HCT116 (cell line): ENCODE results near the gene HNMT. TPM values are rescaled to one million over a fixed set of nuclear protein-coding genes. Genes with fewer than 3 reads are reported as not detected.
"Not testable (repeated sequence)": the region's sequence is repeated elsewhere in the genome, so short reads cannot be mapped to it uniquely, and the experiment has no call there.

ENCODE experiments used
- ATAC-seq: fragments of 200-7000 bp; cut with Tn5 transposase; 2 replicates; pipeline ENCODE4 v1.9.1; 2020; ENCODE audit warnings: mild to moderate bottlenecking, moderate library complexity
- BruUV-seq: library from RNA; stranded (reverse); fragments of 400-500 nt; replicated peaks from 2 replicates; lab custom pipeline; 2021; lab: Mats Ljungman, UMichigan
- CTCF ChIA-PET: fragments of 300-600 bp; sonication (Branson Sonifier 250); formaldehyde crosslinking; loops from one replicate; lab custom pipeline; 2021; ENCODE audit warnings: antibody characterized with exemption; lab: Charles Lee
- POLR2A ChIA-PET: fragments of 300-600, 350-600 bp; sonication (Branson Sonifier 250); formaldehyde crosslinking; loops from one replicate; lab custom pipeline; 2021; ENCODE audit warnings: antibody characterized with exemption; lab: Charles Lee
- RAD21 ChIA-PET, 2 experiments: fragments of 300-600 bp; sonication (Branson Sonifier 250); formaldehyde crosslinking; loops; one replicate each; lab custom pipeline; 2023; ENCODE audit warnings: low total read pairs in 2 of 2; ENCODE audit not compliant: uncharacterized antibody in 2 of 2, unreplicated experiment in 2 of 2, low non-redundant PET in 1 of 2; lab: Charles Lee
- DNase-seq: peaks from one replicate; pipeline ENCODE4 v3.0.0-alpha.2; 2010; ENCODE audit warnings: low read depth, low spot score
- H2AFZ ChIP-seq: fragments of 200-600 bp; shearing (Covaris generic), sonication (generic); 2 replicates; pipeline ENCODE4 v1.6.1; 2017; ENCODE audit warnings: low read depth, mixed run types, mixed read lengths, antibody characterized with exemption, low read length; ENCODE audit not compliant: poor library complexity, severe bottlenecking
- H3K27ac ChIP-seq: 2 replicates; pipeline ENCODE4 v1.5.1; 2012; ENCODE audit warnings: low read depth, low read length
- H3K27me3 ChIP-seq: fragments of 200-600 bp; sonication (generic); 2 replicates; pipeline ENCODE4 v1.6.1; 2016; ENCODE audit warnings: mixed run types, low read length, mixed read lengths; ENCODE audit not compliant: insufficient read depth
- H3K36me3 ChIP-seq, 2 experiments: fragments of 200-500 bp in 1 of 2; fragments of 200-600 bp in 1 of 2; sonication (Bioruptor generic) in 1 of 2; sonication (generic) in 1 of 2; 2 replicates each; pipeline versions ENCODE4 v1.5.1 to v1.6.1; 2014 to 2016; ENCODE audit warnings: low read length in 2 of 2, inconsistent platforms in 1 of 2, mixed read lengths in 1 of 2, mixed run types in 1 of 2; ENCODE audit not compliant: insufficient read depth in 2 of 2, control insufficient read depth in 1 of 2
- H3K4me1 ChIP-seq, 2 experiments: fragments of 200-600 bp in 1 of 2; sonication (generic) in 1 of 2; 2 replicates each; pipeline versions ENCODE4 v1.5.1 to v1.6.1; 2012 to 2017; ENCODE audit warnings: low read length in 2 of 2, inconsistent platforms in 1 of 2, mild to moderate bottlenecking in 1 of 2, mixed read lengths in 1 of 2, mixed run types in 1 of 2, moderate library complexity in 1 of 2; ENCODE audit not compliant: insufficient read depth in 2 of 2, control insufficient read depth in 1 of 2
- H3K4me2 ChIP-seq: fragments of 200-600 bp; sonication (generic); 2 replicates; pipeline ENCODE4 v1.6.1; 2017; ENCODE audit warnings: mixed run types, low read length, mixed read lengths
- H3K4me3 ChIP-seq, 2 experiments: fragments of 200-600 bp in 1 of 2; sonication (generic) in 1 of 2; replicated peaks in 1 of 2; 2 replicates each; pipeline ENCODE4 v1.5.1; 2011 to 2016; ENCODE audit warnings: low read length in 2 of 2, control low read depth in 1 of 2, low read depth in 1 of 2, mild to moderate bottlenecking in 1 of 2, mixed read lengths in 1 of 2, mixed run types in 1 of 2
- H3K79me2 ChIP-seq: fragments of 200-600 bp; sonication (generic); 2 replicates; pipeline ENCODE4 v1.6.1; 2017; ENCODE audit warnings: mild to moderate bottlenecking, mixed run types, low read length, moderate library complexity, mixed read lengths; ENCODE audit not compliant: insufficient read depth
- H3K9ac ChIP-seq: fragments of 200-600 bp; sonication (generic); 2 replicates; pipeline ENCODE4 v1.6.1; 2016; ENCODE audit warnings: low read length, mixed read lengths
- H3K9me2 ChIP-seq: fragments of 200-600 bp; sonication (generic), shearing (Covaris generic); 2 replicates; pipeline ENCODE4 v1.6.1; 2017; ENCODE audit warnings: mixed run types, mild to moderate bottlenecking, moderate library complexity; ENCODE audit not compliant: insufficient read depth
- H3K9me3 ChIP-seq, 2 experiments: fragments of 200-500 bp in 1 of 2; fragments of 200-600 bp in 1 of 2; sonication (Bioruptor generic) in 1 of 2; sonication (generic) in 1 of 2; 2 replicates each; pipeline ENCODE4 v1.6.1; 2014 to 2017; ENCODE audit warnings: low read length in 2 of 2, mixed read lengths in 2 of 2, inconsistent platforms in 1 of 2, low read depth in 1 of 2, mild to moderate bottlenecking in 1 of 2, mixed run types in 1 of 2, moderate library complexity in 1 of 2; ENCODE audit not compliant: control insufficient read depth in 1 of 2, insufficient read depth in 1 of 2
- H4K20me1 ChIP-seq: fragments of 200-600 bp; sonication (generic), shearing (Covaris generic); 2 replicates; pipeline ENCODE4 v1.6.1; 2017; ENCODE audit warnings: mixed run types, mild to moderate bottlenecking, moderate library complexity; ENCODE audit not compliant: insufficient read depth
- ATF3 ChIP-seq: IDR thresholded peaks from 2 replicates; pipeline ENCODE4 v1.6.1; 2012
- CBX3 ChIP-seq: IDR thresholded peaks from 2 replicates; pipeline ENCODE4 v1.6.1; 2012; ENCODE audit warnings: low read depth
- EZH2phosphoT487 ChIP-seq: fragments of 200-600 bp; IDR thresholded peaks from 2 replicates; pipeline ENCODE4 v1.6.1; 2018; ENCODE audit warnings: antibody characterized with exemption, borderline replicate concordance
- SP1 ChIP-seq: IDR thresholded peaks from 2 replicates; pipeline ENCODE4 v1.6.1; 2012; ENCODE audit warnings: low read depth
- SRF ChIP-seq: IDR thresholded peaks from 2 replicates; pipeline ENCODE4 v1.6.1; 2012; ENCODE audit warnings: low read depth
- YY1 ChIP-seq: IDR thresholded peaks from 2 replicates; pipeline ENCODE4 v1.6.1; 2011; ENCODE audit warnings: low read length, low read depth, moderate library complexity, mild to moderate bottlenecking; ENCODE audit not compliant: insufficient replicate concordance; ENCODE audit errors: extremely low read depth
- ZNF274 ChIP-seq: fragments of 200-500 bp; sonication (Bioruptor generic); IDR thresholded peaks from 2 replicates; pipeline ENCODE4 v1.6.1; 2014; ENCODE audit warnings: mild to moderate bottlenecking, low read depth, low read length, inconsistent platforms
- intact Hi-C: fragments of 100-400 bp; cut with micrococcal nuclease; formaldehyde crosslinking; loops from 2 replicates; pipeline ENCODE4 v1.10.0; 2022
- total RNA-seq: library from RNA; stranded (reverse); gene quantifications from one replicate; pipeline ENCODE4 v1.2.1, GENCODE V29; 2021; ENCODE audit not compliant: unreplicated experiment
- TF ChIP-seq, protein P1 (sequence below), 3 experiments: fragments of 200-600 bp in 1 of 3; sonication (generic) in 1 of 3; IDR thresholded peaks in 2 of 3; conservative IDR thresholded peaks in 1 of 3; 2 replicates each; pipeline ENCODE4 v1.5.1; 2012 to 2017; ENCODE audit warnings: low read depth in 2 of 3, low read length in 2 of 3, antibody characterized with exemption in 1 of 3, borderline replicate concordance in 1 of 3, control low read depth in 1 of 3, mild to moderate bottlenecking in 1 of 3, mixed read lengths in 1 of 3, mixed run types in 1 of 3, moderate library complexity in 1 of 3; ENCODE audit not compliant: insufficient read depth in 1 of 3

HNMT gene
- total RNA-seq, 1 experiment from 2014 or later = not detected

DNA sequence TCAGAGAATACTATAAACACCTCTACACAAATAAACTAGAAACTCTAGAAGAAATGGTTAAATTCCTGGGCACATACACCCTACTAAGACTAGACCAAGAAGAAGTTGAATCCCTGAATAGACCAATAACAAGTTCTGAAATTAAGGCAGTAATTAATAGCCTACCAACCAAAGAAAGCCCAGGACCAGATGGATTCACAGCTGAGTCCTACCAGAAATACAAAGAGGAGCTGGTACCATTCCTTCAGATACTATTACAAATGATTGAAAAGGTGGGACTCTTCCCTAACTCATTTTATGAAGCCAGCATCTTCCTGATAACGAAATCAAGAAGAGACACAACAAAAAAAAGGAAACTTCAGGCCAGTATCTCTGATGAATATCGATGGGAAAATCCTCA lies 31.1 kb downstream of the HNMT start:
- H3K9me2 ChIP-seq, H3K4me1 ChIP-seq, H3K9me3 ChIP-seq, H4K20me1 ChIP-seq, H3K27me3 ChIP-seq, CTCF ChIA-PET, POLR2A ChIA-PET, H3K4me2 ChIP-seq, H3K9ac ChIP-seq, H3K36me3 ChIP-seq, H3K79me2 ChIP-seq, H3K4me3 ChIP-seq, intact Hi-C loops, RAD21 ChIA-PET, H3K27ac ChIP-seq, H2AFZ ChIP-seq, DNase-seq, BruUV-seq, ATAC-seq: not testable (repeated sequence)

GRCh38 chr2:137996158-137996557 lies 31.9 kb downstream of the HNMT start:
- H3K27ac ChIP-seq, H3K4me1 ChIP-seq, H3K4me3 ChIP-seq, H3K9me2 ChIP-seq, H3K79me2 ChIP-seq, H3K27me3 ChIP-seq, intact Hi-C loops, H3K9me3 ChIP-seq, H3K9ac ChIP-seq, POLR2A ChIA-PET, H3K36me3 ChIP-seq, H3K4me2 ChIP-seq, BruUV-seq, CTCF ChIA-PET, H4K20me1 ChIP-seq, H2AFZ ChIP-seq, DNase-seq, RAD21 ChIA-PET, ATAC-seq: not testable (repeated sequence)

DNA sequence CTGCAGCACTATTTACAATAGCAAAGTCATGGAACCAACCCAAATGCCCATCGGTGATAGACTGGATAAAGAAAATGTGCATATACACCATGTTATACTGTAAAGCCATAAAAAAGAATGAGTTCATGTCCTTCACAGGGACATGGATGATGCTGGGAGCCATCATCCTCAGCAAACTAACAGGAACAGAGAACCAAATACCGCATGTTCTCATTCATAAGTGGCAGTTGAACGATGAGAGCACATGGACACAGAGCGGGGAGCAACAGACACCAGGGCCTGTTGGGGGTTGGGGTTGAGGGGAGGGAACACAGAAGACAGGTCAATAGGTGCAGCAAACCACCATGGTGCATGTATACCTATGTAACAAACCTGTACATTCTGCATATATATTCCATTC lies 33.5 kb downstream of the HNMT start:
- no peaks in the 10 kb centered on the region for H3K4me1 ChIP-seq
- no peaks in the 10 kb centered on the region for H3K9me3 ChIP-seq
- H2AFZ ChIP-seq = no peak overlapping the region
- no TSS peak for BruUV-seq
- H4K20me1 ChIP-seq = no peaks in the 10 kb centered on the region
- intact Hi-C loops = no loop called here
- no peak overlapping the region for H3K27ac ChIP-seq
- no peak for DNase-seq
- no peak overlapping the region for H3K4me2 ChIP-seq
- ChIA-PET RAD21 (no interaction called here), CTCF (no interaction called here), POLR2A (no interaction called here)
- no peaks in the 10 kb centered on the region for H3K79me2 ChIP-seq
- no peak for ATAC-seq
- H3K9ac ChIP-seq = no peak overlapping the region
- H3K27me3 ChIP-seq = no peaks in the 10 kb centered on the region
- H3K4me3 ChIP-seq = no peak overlapping the region
- no peaks in the 10 kb centered on the region for H3K9me2 ChIP-seq
- H3K36me3 ChIP-seq = no peaks in the 10 kb centered on the region
- TF ChIP-seq SP1 (no peak), SRF (no peak), ZNF274 (no peak), CBX3 (no peak), YY1 (no peak), ATF3 (no peak), EZH2phosphoT487 (no peak)
- TF ChIP-seq, protein P1, sequence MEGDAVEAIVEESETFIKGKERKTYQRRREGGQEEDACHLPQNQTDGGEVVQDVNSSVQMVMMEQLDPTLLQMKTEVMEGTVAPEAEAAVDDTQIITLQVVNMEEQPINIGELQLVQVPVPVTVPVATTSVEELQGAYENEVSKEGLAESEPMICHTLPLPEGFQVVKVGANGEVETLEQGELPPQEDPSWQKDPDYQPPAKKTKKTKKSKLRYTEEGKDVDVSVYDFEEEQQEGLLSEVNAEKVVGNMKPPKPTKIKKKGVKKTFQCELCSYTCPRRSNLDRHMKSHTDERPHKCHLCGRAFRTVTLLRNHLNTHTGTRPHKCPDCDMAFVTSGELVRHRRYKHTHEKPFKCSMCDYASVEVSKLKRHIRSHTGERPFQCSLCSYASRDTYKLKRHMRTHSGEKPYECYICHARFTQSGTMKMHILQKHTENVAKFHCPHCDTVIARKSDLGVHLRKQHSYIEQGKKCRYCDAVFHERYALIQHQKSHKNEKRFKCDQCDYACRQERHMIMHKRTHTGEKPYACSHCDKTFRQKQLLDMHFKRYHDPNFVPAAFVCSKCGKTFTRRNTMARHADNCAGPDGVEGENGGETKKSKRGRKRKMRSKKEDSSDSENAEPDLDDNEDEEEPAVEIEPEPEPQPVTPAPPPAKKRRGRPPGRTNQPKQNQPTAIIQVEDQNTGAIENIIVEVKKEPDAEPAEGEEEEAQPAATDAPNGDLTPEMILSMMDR (IDR thresholded peaks at IDR 0.05 in 2 of 3, conservative IDR thresholded peaks at IDR 0.05 in 1 of 3; ENCODE audit: borderline replicate concordance in 1 of 3, insufficient read depth in 1 of 3, low read depth in 2 of 3, low read length in 2 of 3) = no peak
